Measurements from ENCODE around the gene SLC12A7. TPM values are rescaled to one million over a fixed set of nuclear protein-coding genes. Genes with fewer than 3 reads are reported as not detected.

Gene SLC12A7
- total and polyA plus RNA-seq, 12 donors, result 36.3 to 208 (median 143) TPM

GRCh38 chr5:1104327-1105006, 7.4 kb downstream of the SLC12A7 start:
- TF ChIP-seq, protein P1, sequence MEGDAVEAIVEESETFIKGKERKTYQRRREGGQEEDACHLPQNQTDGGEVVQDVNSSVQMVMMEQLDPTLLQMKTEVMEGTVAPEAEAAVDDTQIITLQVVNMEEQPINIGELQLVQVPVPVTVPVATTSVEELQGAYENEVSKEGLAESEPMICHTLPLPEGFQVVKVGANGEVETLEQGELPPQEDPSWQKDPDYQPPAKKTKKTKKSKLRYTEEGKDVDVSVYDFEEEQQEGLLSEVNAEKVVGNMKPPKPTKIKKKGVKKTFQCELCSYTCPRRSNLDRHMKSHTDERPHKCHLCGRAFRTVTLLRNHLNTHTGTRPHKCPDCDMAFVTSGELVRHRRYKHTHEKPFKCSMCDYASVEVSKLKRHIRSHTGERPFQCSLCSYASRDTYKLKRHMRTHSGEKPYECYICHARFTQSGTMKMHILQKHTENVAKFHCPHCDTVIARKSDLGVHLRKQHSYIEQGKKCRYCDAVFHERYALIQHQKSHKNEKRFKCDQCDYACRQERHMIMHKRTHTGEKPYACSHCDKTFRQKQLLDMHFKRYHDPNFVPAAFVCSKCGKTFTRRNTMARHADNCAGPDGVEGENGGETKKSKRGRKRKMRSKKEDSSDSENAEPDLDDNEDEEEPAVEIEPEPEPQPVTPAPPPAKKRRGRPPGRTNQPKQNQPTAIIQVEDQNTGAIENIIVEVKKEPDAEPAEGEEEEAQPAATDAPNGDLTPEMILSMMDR (IDR thresholded peaks at IDR 0.05), result no peak
- H3K36me3 ChIP-seq, result peaks cover 0 to 21% (median 0%) of the 10 kb centered on the region in 9 donors
- no peaks in the 10 kb centered on the region for H3K27me3 ChIP-seq
- WGBS, 2 donors, result 40 to 41% methylated on average over 27 of the region's 27 CpGs
- peak overlapping the region; percentile 88 to 99 (median 97) for H3K27ac ChIP-seq
- ATAC-seq (peak; percentile 7 to 41 (median 17)), DNase-seq (no peak)
- no peaks in the 10 kb centered on the region for H3K9me3 ChIP-seq
- intact Hi-C loops (cut with DNase I), result loop anchor here in 1 of 10 donors (2.0 kb wide), 1 partner anchor 18 kb away; no protein-coding TSS in a partner anchor
- H3K4me1 ChIP-seq, result peaks cover 56 to 100% (median 100%) of the 10 kb centered on the region in 9 donors
- peak overlapping the region in 7 of 10 donors; percentile 24 to 44 (median 38) for H3K4me3 ChIP-seq

DNA sequence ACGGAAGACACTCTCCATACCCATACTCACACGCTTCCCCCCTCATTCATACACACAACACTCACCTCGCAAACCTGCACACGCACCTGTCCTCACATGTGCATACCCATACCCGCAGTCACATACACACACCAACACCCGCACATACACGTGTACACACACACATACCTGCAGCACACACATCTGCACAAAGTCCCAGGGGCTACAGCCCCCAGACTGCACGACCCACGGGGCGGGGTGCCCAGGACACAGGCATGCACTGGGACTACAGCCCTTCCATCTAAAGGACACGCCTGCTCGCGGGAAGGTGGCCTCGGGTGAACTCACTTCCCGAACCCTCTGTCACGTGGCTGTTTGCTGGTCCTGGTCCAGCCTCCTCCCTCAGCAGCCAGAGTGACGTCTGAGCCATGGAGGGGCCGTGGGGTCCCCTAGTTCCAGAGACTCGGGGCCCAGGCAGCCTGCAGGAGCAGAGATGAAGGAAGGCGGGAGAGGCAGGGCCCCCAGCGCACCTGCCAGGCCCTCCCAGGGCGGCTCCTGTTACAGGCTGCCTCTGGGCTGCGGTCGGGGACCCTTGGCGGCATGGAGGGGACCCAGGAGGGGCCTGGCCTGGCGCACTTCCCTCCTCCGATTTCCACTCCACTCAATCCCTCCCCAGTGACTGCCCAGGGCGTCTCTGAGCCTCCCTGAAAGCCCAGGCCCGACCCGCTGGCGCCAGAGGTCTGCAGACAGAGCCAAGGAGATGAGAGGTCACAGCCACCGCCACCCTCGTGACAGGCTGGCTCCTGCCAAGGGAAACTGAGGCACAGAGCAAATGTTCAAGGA, 8.1 kb downstream of the SLC12A7 start:
- Histone ChIP-seq H3K9me3 (no peaks in the 10 kb centered on the region), H3K4me1 (peaks cover 54 to 100% (median 98%) of the 10 kb centered on the region in 9 donors), H3K4me3 (peak overlapping the region in 9 of 10 donors; percentile 16 to 44 (median 37)), H3K27ac (peak overlapping the region; percentile 88 to 99 (median 97)), H3K27me3 (no peaks in the 10 kb centered on the region), H3K36me3 (peaks cover 0 to 19% (median 0%) of the 10 kb centered on the region in 9 donors)
- 17 to 25% methylated on average over 31 to 33 of the region's 33 CpGs for WGBS, 2 donors
- intact Hi-C loops (cut with DNase I), result loop anchor here in 1 of 10 donors (2.0 kb wide), 1 partner anchor 19 kb away; no protein-coding TSS in a partner anchor
- peak; percentile 86 to 89 for DNase-seq
- ATAC-seq, result peak; percentile 65 to 84 (median 74)
- TF ChIP-seq, protein P1 (IDR thresholded peaks at IDR 0.05), result no peak

DNA sequence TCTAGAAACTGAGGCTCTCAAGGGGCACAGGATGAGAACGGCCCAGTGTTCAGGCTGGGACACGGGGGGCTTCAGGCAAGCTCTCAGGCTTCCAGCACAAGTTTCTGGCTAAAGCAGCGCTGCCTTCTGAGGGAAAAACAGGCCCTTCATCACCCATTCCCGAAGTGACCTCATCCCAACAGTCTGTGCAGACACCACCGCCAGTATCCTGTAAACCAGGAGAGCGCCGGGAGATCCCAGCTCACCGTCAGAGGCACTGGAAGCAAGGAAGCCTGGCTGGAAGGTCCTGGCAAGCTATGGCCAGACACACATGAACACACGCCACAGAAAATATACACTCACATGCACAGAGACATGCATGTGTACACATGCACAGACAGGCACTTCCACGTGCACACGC, 8.8 kb downstream of the SLC12A7 start:
- ATAC-seq (no peak), DNase-seq (no peak)
- intact Hi-C loops (cut with DNase I), result no loop called here
- peak overlapping the region in 9 of 10 donors; percentile 16 to 44 (median 37) for H3K4me3 ChIP-seq
- no peaks in the 10 kb centered on the region for H3K9me3 ChIP-seq
- WGBS, 2 donors, result 40 to 48% methylated on average over 11 of the region's 11 CpGs
- peak overlapping the region; percentile 88 to 99 (median 97) for H3K27ac ChIP-seq
- TF ChIP-seq, protein P1 (IDR thresholded peaks at IDR 0.05), result no peak
- H3K4me1 ChIP-seq, result peaks cover 54 to 95% (median 93%) of the 10 kb centered on the region in 9 donors
- H3K36me3 ChIP-seq, result peaks cover 0 to 19% (median 0%) of the 10 kb centered on the region in 9 donors
- no peaks in the 10 kb centered on the region for H3K27me3 ChIP-seq
